Dedifferentiated amniotic fluid mesenchymal stem cell (primary cell): ENCODE measurements around the gene LIF.

Source experiments
- DNase-seq: peaks from one replicate; pipeline ENCODE4 v3.0.0-alpha.2; 2016; ENCODE audit errors: extremely low spot score

Gene LIF

DNA sequence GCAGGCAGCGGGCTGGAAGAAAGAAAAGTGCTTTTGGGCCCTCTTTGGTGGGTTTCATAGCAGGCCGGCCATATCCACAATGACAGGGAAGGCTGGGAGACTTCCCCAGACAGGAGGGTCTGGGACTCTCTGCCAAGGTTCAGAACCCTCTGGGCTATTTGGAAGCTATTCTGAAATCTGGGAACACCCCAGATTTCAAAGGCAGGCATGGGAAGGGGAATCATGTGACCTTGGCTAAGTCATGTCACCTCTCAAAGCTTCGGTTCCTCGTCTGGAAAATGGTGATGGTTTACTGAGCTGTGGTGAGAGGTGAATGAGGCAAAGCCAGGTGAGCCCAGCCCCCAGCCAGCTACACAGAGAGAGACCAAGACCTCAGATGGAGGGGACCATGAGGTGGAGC is 38.1 kb upstream of the LIF start:
- no peak for DNase-seq

DNA sequence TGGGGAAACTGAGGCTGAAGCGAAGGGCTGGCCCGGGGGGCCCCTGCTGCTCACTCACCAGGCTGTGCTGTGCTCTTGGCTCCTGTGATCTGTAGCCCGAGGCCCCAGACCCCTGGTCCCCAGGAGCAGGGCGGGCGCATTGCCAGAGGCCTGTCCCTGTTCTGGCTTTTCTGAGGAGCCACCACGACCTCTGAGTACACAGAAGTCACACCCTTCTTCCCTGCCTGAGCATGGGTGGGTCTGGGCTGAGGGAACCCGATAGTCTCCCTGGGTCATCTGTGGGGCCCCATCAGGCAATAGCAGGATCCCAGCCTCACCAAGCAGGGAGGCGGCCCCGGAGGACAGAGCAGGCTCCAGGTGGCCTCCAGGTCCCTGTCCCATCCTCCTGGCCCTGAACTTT is 37.6 kb upstream of the LIF start:
- no peak for DNase-seq

DNA sequence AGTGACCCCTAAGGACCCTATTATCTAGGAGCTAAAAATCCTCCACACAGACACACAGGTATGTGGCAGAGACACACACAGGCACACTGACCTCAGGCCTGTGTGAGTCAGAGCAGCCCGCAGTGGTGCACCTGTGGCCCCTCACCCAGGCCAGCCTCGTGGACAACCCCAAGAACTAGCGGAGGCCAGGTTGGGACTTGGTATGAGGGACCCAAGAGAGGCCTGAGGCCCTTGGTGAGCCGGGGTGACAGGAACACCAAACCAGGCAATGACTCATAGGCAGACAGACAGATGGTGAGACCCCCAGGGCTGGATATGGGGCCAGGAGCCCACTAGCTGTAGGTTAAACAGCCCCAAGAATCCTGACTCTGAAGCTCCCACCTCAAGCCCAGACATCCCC is 36.8 kb upstream of the LIF start:
- no peak for DNase-seq

GRCh38 chr22:30282616-30283046 is 36.1 kb upstream of the LIF start:
- no peak for DNase-seq

DNA sequence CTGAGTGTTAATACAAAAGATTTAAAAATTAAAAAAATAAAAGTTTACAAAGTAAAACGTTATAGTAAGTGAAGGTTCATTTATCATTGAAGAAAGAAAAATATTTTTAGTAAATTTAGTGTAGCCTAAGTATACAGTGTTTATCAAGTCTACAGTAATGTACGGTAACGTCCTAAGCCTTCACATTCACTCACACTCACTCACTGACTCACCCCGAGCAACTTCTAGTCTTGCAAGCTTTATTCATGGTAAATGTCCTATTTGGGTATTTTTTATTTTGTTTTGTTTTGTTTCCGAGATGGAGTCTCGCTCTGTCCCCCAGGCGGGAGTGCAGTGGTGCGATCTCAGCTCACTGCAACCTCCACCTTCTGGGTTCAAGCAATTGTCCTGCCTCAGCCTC is 33.9 kb upstream of the LIF start:
- no peak for DNase-seq

DNA sequence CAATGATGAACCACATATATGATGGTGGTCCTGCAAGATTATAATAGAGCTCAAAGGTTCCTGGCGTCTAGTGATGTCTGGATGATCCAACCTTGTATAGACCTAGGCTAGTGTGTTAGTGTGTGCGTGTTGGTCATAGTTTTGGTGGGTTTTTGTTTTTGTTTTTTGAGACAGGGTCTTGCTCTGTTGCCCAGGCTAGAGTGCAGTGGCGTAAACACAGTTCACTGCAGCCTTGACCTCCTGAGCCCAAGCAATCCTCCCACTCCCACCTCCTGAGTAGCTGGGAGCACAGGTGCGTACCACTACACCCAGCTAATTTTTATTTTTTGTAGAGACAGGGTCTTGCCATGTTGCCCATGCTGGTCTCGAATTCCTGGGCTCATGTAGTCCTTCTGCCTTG is 33.4 kb upstream of the LIF start:
- DNase-seq, result no peak

DNA sequence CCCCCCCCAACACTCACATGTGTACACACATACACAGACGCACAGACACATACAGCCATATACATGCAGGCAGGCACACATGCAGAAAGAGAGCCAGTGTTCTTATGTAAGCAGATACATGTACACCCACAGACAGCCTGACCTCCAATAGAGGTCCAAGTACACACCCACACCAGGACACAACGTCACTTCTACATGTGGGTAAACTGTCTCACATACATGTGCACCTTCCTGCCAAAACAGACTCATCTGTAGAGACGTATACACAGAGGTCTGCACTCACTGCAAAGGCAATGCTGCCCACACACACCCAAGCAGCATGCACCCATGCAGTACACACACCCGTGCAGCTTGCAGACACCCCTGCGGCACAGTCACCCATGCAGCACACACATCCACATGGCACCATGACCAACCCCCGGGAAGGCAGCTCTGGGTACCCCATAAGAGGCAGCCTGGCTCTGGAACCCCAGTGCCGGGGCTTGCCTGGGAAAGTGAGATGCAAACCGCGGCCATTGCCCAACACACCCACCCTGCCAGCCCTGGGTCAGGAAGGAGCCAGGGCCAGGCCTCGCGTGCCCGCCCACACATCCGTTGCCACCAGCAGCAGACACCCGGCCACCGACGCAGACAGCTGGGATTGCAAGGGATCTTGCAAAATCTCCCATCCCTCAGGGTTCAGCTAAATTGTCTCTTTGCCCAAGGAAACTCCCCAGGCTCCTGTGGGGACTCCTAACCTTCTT is 32.7 kb upstream of the LIF start:
- no peak for DNase-seq

DNA sequence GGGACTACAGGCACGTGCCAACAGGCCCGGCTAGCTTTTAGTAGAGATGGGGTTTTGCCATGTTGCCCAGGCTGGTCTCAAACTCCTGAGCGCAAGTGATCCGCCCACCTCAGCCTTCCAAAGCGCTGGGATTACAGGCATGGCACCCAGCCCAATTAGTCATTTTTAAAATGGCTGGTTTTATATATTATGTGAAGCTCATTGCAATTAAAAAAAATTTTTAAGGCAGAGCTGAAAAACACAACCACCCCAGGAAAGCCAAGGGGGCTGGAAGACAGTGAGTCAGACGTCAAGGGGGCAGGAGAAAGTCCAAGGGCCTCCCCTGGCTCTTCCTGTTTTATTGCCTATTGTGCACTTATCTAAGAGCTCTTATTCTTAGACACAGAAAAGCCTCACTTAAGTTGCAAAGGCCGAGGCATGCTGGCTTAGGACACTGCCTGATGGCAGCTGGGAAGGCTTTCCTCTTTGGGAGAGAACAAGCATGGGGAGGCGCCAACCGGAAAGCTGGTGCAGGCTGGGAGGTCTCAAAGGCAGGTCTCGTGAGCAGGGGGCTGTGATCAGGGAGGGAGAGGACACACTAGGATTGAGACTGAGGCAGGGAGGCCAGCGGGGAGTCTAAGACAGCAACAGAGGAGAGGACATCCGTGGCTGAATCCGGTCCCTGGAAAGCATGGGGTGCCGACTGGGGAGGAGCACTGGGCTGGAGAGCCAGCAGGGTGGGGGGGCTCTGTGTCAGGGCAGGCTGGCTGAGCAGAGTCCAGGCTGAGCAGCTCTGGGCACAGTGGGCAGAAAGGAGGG is 31.2 kb upstream of the LIF start:
- no peak for DNase-seq

DNA sequence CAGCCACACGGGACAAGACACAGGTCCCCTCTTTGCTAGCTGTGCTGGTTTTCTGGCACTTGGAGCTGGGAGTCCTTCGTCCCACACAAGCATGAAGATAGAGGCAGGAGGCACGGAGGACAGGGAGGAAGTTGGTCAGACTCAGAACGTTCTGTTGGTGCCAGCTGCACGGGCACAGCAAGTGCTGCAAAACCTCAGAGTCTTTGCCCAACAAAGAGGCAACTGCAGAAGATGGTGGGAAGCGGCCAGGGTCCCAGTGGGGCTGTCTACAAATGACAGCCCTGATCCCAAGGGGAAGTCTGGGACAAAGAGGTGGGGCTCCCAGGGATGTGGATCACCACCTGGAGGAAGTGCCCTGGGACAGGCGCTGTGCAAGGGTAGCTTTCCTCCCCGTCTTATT is 29.5 kb upstream of the LIF start:
- DNase-seq, result no peak

GRCh38 chr22:30275625-30276024 is 29.1 kb upstream of the LIF start:
- no peak for DNase-seq

- DNase-seq, result no peak
Measured at GRCh38 chr22:30274437-30274812, 27.9 kb upstream of the LIF start.

GRCh38 chr22:30273711-30274436 is 27.3 kb upstream of the LIF start:
- DNase-seq, result no peak

DNA sequence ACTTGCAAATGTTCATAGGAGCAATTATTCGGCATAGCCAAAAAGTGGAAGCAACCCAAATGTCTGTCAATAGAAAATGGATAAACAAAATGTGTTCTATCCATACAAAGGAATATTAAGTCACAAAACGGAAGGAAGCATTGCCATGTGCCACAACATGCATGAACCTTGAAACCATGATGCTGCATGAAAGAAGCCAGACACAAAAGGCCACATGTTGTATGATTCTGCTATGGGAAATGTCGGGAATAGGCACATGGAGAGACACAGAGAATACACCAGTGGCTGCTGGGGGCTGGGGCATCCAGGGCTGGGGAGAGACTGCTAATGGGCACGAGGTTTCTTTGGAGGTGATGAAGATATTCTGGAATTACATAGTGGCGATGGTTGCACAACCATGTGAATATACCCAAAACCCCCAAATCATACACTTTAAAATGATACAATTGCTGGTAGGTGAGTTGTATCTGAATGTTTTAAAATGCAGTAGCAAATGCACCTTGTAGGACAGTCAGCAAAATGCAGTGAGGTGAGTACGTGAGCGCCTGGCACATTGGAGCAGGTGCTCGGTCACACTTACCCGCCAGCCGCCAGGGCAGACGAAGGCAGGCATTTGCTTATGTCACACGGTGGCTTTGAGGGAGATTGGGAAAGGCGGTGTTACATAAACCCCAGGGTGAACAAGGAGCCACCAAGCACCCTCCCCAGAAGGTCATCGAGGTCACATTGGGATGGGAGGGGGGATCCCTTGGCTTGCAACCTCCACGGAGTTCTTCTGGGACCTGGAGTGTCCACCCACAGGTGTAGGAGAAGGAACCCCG is 26.4 kb upstream of the LIF start:
- DNase-seq, result no peak

DNA sequence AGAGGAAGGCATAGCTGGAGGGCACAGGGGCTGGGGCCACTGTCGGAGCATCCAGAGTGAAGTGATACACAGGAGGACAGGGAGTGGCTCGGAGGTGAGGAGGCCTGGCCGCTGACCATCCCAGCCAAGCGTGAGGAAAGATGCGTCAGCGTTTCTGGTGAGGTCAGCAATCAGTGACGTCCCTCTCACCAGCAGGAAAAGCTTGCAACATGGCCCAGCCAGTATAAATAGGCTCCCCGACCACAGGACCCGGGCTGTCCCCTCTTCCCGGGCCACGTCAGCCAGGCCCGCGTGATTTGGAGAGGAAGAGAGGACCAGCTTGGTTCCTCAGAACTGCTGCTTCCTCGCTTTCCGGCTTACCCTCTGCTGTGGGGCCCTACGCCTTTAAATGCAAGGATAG is 24.3 kb upstream of the LIF start:
- DNase-seq, result no peak

- DNase-seq, result no peak
Measured at GRCh38 chr22:30268331-30268730, 21.8 kb upstream of the LIF start.

- DNase-seq, result no peak
Measured at GRCh38 chr22:30267382-30268302, 21.1 kb upstream of the LIF start.

DNA sequence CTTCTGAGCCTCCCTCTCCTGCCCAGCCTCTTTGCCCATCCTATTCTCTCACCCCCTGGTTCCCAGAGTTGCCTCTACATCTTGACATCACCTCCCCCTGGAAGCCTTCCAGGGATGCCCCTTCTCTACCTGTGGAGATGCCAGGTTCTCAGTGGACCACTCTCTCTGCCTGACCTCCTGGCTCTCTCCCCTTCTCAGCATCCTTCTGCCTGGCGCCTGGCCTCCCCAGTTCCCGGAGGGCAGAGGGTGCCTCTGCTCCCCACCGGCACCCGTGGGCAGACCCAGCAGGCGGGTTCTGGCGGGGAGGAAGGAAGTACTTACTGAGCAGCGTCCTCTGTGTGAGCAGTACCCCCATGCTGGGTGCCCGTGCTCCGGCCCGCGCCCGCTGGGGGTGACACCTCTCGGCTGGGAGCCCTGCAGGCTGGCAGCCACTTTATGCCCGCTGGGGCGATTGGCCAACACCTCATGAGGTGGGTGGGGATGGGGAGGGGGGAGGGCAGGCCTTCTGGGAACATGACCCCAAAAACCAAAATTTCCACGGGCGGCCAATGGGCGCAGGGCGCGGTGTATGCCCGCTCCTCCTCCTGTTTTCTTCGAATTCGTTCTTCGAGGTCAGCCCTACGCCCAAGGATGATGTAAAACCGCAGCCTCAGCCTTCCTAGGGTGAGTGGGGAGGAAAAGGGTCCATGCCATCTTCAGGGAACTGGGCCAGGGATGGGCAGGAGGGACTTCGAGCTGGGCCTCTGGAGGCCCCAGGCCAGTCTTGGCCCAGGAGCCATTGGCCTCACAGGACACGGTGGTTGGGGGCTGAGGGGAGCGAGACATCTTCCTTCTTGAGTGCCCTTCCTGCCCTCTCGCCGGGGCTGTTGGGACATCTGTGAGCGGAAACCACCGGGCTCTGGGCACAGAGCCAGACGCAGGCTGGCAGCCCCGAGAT is 20.2 kb upstream of the LIF start, which contains the start of gene OSM:
Gene OSM, minus strand, starts transcription at position 407 of the 937 bp plus-strand sequence. Its CDS starts 52 bp downstream, at position 355.
- DNase-seq, result no peak

GRCh38 chr22:30265823-30266444 is 19.4 kb upstream of the LIF start:
- DNase-seq, result no peak

GRCh38 chr22:30265131-30265720 is 18.7 kb upstream of the LIF start:
- no peak for DNase-seq
